ENCODE results near the gene MEGF11.

The MEGF11 gene

DNA sequence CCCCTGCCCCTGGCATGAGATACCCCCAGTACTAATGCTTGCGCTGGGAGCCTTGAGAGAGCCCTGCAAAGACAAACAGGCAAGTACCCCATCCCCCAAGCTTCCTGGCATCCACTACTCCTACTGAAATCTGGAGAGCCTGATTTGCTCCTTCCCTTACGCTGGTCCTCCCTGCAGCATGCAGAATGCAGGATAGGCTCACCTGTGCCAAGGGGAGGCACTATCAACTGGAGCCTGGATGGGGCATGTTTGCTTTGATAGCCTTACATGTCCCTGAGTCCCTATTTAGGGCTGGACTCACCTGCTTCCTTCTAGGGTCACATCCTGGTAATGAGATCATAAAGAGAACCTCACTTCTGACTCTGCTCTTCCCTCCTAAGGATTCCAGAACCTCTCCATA lies 341.3 kb downstream of the MEGF11 start:
- TF ChIP-seq, protein P1, sequence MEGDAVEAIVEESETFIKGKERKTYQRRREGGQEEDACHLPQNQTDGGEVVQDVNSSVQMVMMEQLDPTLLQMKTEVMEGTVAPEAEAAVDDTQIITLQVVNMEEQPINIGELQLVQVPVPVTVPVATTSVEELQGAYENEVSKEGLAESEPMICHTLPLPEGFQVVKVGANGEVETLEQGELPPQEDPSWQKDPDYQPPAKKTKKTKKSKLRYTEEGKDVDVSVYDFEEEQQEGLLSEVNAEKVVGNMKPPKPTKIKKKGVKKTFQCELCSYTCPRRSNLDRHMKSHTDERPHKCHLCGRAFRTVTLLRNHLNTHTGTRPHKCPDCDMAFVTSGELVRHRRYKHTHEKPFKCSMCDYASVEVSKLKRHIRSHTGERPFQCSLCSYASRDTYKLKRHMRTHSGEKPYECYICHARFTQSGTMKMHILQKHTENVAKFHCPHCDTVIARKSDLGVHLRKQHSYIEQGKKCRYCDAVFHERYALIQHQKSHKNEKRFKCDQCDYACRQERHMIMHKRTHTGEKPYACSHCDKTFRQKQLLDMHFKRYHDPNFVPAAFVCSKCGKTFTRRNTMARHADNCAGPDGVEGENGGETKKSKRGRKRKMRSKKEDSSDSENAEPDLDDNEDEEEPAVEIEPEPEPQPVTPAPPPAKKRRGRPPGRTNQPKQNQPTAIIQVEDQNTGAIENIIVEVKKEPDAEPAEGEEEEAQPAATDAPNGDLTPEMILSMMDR (IDR thresholded peaks at IDR 0.05; ENCODE audit: low read length), result no peak
- TF ChIP-seq EZH2 (IDR thresholded peaks at IDR 0.05; ENCODE audit: borderline replicate concordance, low read length), result no peak
- Histone ChIP-seq H3K27ac (ENCODE audit: low read depth, low read length, poor library complexity, severe bottlenecking) (no peak overlapping the region), H3K36me3 (ENCODE audit: insufficient read depth, low read length) (peaks cover 56% of the 10 kb centered on the region), H2AFZ (ENCODE audit: low read length) (no peak overlapping the region), H3F3A (ENCODE audit: insufficient read depth, low read length) (no peaks in the 10 kb centered on the region), H3K9me2 (ENCODE audit: low read depth, low read length) (no peaks in the 10 kb centered on the region), H3K27me3 (ENCODE audit: insufficient read depth, low read length) (no peaks in the 10 kb centered on the region), H3K4me3 (ENCODE audit: low read depth, low read length, poor library complexity, severe bottlenecking) (no peak overlapping the region), H3K9ac (ENCODE audit: low read length) (no peak overlapping the region), H3K4me2 (ENCODE audit: low read length) (no peak overlapping the region), H3K79me2 (ENCODE audit: insufficient read depth, low read length) (no peaks in the 10 kb centered on the region), H4K20me1 (ENCODE audit: insufficient read depth, low read length) (no peaks in the 10 kb centered on the region), H3K9me3 (ENCODE audit: low read length) (no peaks in the 10 kb centered on the region), H3K4me1 (ENCODE audit: insufficient read depth, low read length, severe bottlenecking) (peaks cover 28% of the 10 kb centered on the region)

DNA sequence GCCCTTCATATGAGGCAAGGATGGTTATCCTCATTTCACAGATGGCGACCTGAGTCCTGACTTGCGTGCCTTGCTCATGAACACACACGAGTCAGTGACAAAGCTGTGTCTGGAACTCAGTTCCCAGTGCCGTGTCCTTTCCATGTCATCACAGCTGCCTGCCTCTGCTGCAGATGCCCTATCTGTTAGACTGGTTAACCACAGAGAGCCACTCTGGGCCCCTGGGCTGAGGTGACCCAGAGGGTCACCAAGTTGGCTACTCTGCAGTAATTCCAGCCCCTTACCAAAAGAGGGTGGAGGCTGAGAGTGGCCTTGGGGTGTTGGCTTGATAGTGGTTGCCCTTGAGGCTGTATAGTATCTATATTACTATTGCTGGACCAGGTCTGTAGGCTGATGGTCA lies 343.2 kb downstream of the MEGF11 start:
- Histone ChIP-seq H4K20me1 (ENCODE audit: insufficient read depth, low read length) (no peaks in the 10 kb centered on the region), H3K36me3 (ENCODE audit: insufficient read depth, low read length) (peaks cover 71% of the 10 kb centered on the region), H3K4me3 (ENCODE audit: low read depth, low read length, poor library complexity, severe bottlenecking) (no peak overlapping the region), H3K4me1 (ENCODE audit: insufficient read depth, low read length, severe bottlenecking) (peaks cover 9% of the 10 kb centered on the region), H3K9me3 (ENCODE audit: low read length) (no peaks in the 10 kb centered on the region), H3K9ac (ENCODE audit: low read length) (no peak overlapping the region), H3K27ac (ENCODE audit: low read depth, low read length, poor library complexity, severe bottlenecking) (no peak overlapping the region), H3K79me2 (ENCODE audit: insufficient read depth, low read length) (no peaks in the 10 kb centered on the region), H3F3A (ENCODE audit: insufficient read depth, low read length) (no peaks in the 10 kb centered on the region), H3K4me2 (ENCODE audit: low read length) (no peak overlapping the region), H3K9me2 (ENCODE audit: low read depth, low read length) (no peaks in the 10 kb centered on the region), H2AFZ (ENCODE audit: low read length) (no peak overlapping the region), H3K27me3 (ENCODE audit: insufficient read depth, low read length) (no peaks in the 10 kb centered on the region)
- no peak for TF ChIP-seq EZH2 (IDR thresholded peaks at IDR 0.05; ENCODE audit: borderline replicate concordance, low read length)
- TF ChIP-seq, protein P1 (IDR thresholded peaks at IDR 0.05; ENCODE audit: low read length), result no peak

DNA sequence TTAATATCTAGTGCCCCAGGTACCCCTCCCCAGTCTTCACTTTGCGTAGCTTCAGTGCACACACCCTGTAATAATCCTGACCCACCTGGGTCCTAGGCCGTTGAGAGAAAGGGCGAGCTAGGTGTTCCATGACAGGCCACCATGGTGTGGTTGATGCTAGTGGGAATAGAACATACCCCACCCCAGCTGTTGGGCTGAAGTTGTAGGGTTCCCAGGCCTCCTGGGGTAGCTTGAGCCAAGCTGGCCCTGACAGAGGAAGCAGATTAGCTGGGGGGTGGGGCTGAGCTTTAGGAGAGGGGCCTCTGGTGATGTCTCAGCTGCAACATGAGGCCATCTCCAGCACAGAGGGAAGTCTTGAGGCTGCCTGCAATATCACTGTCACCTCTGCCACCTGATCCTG lies 343.7 kb downstream of the MEGF11 start:
- no peak for TF ChIP-seq EZH2 (IDR thresholded peaks at IDR 0.05; ENCODE audit: borderline replicate concordance, low read length)
- TF ChIP-seq, protein P1 (IDR thresholded peaks at IDR 0.05; ENCODE audit: low read length), result no peak
- H3F3A ChIP-seq (ENCODE audit: insufficient read depth, low read length), result no peaks in the 10 kb centered on the region
- H3K27ac ChIP-seq (ENCODE audit: low read depth, low read length, poor library complexity, severe bottlenecking), result no peak overlapping the region
- peaks cover 73% of the 10 kb centered on the region for H3K36me3 ChIP-seq (ENCODE audit: insufficient read depth, low read length)
- H3K9ac ChIP-seq (ENCODE audit: low read length), result no peak overlapping the region
- no peak overlapping the region for H2AFZ ChIP-seq (ENCODE audit: low read length)
- no peaks in the 10 kb centered on the region for H3K9me2 ChIP-seq (ENCODE audit: low read depth, low read length)
- H3K27me3 ChIP-seq (ENCODE audit: insufficient read depth, low read length), result no peaks in the 10 kb centered on the region
- H4K20me1 ChIP-seq (ENCODE audit: insufficient read depth, low read length), result no peaks in the 10 kb centered on the region
- no peaks in the 10 kb centered on the region for H3K9me3 ChIP-seq (ENCODE audit: low read length)
- no peaks in the 10 kb centered on the region for H3K79me2 ChIP-seq (ENCODE audit: insufficient read depth, low read length)
- no peak overlapping the region for H3K4me3 ChIP-seq (ENCODE audit: low read depth, low read length, poor library complexity, severe bottlenecking)
- H3K4me2 ChIP-seq (ENCODE audit: low read length), result no peak overlapping the region
- peaks cover 4% of the 10 kb centered on the region for H3K4me1 ChIP-seq (ENCODE audit: insufficient read depth, low read length, severe bottlenecking)
